VCaP (cell line): ENCODE results near the gene IER5L.

Experiments
- H3K27ac ChIP-seq: fragments of 450-650 bp; 2 replicates; pipeline ENCODE4 v1.5.1; 2017
- TF ChIP-seq, protein P1 (sequence below): fragments of 450-650 bp; conservative IDR thresholded peaks from 2 replicates; pipeline ENCODE4 v1.5.1; 2017; ENCODE audit warnings: mild to moderate bottlenecking, moderate library complexity

Gene IER5L

DNA sequence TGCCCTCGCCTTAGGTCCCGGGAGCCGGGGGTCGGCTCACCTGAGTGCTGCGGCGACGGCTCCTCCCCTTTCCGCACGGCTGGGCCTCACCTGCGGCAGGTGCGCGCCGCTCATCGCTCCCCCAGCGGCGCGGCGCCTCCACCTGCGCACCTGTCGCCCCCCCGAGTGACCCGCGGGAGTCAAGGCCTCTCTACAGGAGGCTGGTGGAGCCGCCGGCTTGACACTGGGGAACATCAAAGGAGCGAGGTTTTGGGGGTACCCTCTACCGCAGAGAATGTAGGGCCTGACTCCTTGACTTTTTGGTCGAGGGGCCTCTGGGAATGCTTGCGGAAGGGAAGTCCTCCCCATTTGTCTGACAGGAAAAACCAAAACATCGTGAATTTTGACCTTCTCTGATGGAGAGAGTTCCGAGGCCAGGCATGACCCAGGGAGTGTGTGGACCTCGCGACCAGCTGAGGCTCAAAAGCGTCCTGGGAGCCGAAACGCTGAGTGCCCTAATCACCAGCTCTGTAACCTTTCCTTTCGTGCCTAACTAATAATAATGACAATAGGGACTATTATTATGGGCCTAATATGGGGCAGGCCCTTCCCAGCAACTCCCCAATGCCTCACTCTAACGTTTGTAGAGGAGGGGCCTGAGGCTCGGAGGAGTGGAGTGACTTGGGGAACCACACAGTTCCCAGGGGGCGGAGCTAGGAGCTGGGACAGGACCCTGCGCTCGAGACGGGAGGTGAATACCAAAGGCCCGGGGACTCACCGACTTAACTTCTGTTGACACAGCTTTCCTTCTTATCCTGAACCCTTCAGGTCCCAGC, 714 bp upstream of the IER5L start:
- H3K27ac ChIP-seq = peak overlapping the region; percentile 77; the same call in 1 of the 2 replicates
- TF ChIP-seq, protein P1, sequence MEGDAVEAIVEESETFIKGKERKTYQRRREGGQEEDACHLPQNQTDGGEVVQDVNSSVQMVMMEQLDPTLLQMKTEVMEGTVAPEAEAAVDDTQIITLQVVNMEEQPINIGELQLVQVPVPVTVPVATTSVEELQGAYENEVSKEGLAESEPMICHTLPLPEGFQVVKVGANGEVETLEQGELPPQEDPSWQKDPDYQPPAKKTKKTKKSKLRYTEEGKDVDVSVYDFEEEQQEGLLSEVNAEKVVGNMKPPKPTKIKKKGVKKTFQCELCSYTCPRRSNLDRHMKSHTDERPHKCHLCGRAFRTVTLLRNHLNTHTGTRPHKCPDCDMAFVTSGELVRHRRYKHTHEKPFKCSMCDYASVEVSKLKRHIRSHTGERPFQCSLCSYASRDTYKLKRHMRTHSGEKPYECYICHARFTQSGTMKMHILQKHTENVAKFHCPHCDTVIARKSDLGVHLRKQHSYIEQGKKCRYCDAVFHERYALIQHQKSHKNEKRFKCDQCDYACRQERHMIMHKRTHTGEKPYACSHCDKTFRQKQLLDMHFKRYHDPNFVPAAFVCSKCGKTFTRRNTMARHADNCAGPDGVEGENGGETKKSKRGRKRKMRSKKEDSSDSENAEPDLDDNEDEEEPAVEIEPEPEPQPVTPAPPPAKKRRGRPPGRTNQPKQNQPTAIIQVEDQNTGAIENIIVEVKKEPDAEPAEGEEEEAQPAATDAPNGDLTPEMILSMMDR = no peak

DNA sequence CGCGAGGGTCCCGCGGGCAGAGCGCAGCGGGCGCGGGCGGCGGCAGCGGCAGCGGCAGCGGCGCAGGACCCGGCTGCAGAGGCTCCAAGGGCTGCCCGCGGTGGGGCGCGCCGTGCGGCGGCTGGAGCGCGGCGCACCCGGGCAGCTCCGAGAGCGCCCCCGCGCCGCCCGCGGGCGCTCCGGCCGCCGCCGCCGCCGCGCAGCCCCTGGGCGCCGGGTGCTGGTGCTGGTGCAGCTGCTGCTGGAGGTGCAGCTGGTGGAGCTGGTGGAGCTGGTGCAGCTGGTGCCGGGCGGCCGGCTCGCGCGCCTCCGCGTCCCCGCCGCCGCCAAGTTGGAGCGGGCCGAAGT, 644 bp downstream of the IER5L start:
- TF ChIP-seq, protein P1 = no peak; the same call in 1 of the 2 replicates
- H3K27ac ChIP-seq = peak overlapping the region; percentile 77

DNA sequence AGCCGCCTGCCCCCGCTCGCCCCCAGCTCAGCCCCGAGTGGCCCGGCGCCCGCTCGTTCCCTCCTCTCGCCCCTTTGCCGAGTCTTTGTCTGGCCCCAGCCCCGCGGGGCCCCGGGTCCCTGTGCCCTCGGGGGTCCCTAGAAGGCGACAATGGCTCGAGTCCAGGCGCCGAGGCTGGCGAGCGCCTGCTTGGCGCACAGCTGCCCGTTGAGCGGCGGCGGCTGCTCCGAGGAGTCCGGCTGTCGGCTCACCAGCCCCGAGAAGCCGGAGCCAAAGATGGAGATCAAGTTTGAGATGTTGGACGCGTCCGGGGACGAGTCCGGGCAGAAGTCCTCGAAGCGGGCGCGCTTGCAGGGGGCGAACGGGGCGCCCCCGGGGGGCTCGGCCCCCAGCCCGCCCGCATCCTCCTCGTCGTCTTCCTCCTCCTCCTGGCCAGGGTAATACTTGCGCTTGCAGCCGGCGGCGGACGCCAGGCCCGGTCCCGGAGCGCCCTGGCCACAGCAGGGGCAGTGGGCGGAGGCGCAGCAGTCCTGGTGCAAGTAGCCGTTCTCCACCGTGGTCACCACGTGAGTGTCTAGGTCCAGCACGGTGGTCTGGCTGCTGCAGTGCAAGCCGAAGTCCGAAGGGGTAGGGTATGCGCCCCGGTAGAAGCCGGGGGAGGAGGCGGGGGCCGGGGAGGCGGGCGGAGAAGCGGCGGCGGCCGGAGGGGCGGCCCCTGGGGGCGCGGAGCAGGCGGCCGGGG, 1.2 kb downstream of the IER5L start:
- peak overlapping the region; percentile 77; the same call in 1 of the 2 replicates for H3K27ac ChIP-seq
- TF ChIP-seq, protein P1 = no peak

DNA sequence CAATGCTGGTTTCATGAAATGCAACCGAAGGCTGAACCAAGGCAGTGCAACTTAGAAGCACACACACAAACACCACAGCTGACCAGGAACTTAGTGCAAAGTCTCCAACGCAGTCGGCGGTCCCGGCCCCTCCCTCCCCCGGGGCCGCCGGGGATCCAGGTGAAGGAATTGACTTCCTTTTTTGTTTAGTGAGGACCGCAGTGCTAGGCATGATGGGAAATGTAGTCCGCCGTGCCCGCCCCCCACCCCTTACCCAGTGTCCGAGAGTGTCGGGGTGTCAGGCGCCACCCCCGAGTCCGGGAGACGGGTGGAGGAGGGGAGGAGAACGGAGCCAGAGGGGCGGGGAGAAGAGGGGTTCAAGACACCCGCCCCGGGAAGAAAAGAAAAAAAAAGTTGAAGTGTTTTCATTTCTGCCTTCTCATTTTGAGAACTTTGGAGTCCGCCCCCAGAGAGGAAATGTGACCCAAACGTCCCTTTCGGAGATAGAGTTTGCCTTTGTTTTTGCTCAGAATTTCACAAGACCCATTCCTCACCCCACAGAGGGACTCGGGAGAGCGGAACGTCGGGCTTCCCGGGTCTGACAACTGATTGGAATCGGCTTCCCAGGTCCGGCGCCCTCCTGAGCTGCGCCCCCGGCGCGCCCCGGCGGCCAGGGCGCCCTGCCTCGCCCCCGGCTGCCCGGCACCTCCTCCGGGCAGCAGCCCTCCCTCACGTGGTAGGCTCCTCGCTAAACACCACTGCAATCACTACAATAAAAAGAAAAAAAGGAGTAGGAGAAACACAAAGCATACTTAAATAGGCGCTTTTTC, 2.0 kb downstream of the IER5L start:
- H3K27ac ChIP-seq = peak overlapping the region; percentile 77
- TF ChIP-seq, protein P1 = no peak

DNA sequence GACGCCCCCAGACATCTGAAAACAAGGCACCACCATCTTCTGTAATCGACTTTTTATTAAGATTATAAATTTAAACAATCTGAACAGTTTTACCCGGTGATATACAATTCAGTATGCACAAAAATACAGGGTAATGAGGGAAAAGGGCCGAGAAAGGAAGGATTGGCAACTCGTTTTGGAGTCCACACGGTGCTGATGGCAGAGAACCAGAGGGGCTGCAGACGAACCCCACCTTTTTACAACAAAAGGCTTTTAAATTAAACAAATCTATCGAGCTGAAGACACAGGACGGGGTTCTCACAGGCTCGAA, 2.6 kb downstream of the IER5L start:
- TF ChIP-seq, protein P1 = no peak
- peak overlapping the region; percentile 77 for H3K27ac ChIP-seq

DNA sequence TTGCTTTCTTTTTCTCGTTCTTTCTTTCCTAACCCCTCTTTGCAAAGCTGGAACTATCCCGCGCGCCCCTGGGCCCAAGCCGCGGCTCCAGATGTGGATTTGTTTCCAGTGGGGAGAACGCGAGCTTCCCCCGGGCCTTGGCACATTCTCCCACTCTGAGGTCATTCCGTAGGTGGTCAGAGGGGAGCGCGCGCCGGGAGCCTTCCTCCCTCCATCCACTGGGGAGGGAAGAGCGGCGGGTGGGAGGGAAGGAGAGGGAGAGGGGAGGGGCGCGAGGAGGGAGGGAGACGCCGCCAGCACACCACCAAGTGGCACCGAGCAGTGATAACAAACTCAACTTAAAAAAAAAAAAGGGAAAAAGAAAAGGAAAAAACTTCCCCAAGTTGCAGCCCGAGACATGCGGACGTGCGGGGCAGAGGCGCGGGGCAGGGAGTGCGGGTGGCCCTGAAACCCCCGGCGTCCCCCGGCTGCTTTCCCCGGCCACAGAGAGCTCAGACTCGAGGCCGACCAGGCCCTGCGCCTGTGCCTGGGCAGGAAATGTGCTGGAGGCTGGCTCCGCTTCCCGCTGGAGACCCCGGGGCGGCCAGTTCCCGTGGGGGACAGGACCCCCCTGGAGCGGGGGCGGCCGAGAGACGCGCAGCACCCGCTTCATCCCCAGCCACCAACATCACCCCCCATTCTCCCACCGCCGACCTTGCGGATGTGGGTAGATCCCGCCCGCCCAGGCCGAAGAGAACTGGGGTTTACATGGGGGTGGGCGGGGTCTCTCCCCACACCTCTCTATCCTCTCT, 3.1 kb downstream of the IER5L start:
- H3K27ac ChIP-seq = peak overlapping the region; percentile 77

More for the DNA sequence above, 3.1 kb downstream of the IER5L start:
- TF ChIP-seq, protein P1 = no peak
